IMR-90 (cell line): ENCODE data around the gene NOXA1.

Experiments used
- CTCF ChIP-seq: conservative IDR thresholded peaks from 2 replicates; pipeline ENCODE4 v1.5.1; 2012; ENCODE audit warnings: mild to moderate bottlenecking, low read depth, low read length, improper control_type of control experiment
- MAFK ChIP-seq: IDR thresholded peaks from 2 replicates; pipeline ENCODE4 v1.6.1; 2012; ENCODE audit warnings: low read depth, low read length, improper control_type of control experiment
- MAZ ChIP-seq: IDR thresholded peaks from 2 replicates; pipeline ENCODE4 v1.6.1; 2012; ENCODE audit warnings: low read depth, mild to moderate bottlenecking, low read length, improper control_type of control experiment, moderate library complexity, borderline replicate concordance
- MXI1 ChIP-seq: IDR thresholded peaks from 2 replicates; pipeline ENCODE4 v1.6.1; 2012; ENCODE audit warnings: low read depth, mild to moderate bottlenecking, low read length, moderate library complexity, borderline replicate concordance
- POLR2A ChIP-seq: IDR thresholded peaks from 2 replicates; pipeline ENCODE4 v1.6.1; 2012; ENCODE audit warnings: mild to moderate bottlenecking, low read depth, low read length
- RAD21 ChIP-seq: IDR thresholded peaks from 2 replicates; pipeline ENCODE4 v1.6.1; 2012; ENCODE audit warnings: low read length, improper control_type of control experiment
- RCOR1 ChIP-seq: IDR thresholded peaks from 2 replicates; pipeline ENCODE4 v1.6.1; 2012; ENCODE audit warnings: mild to moderate bottlenecking, low read length, improper control_type of control experiment; ENCODE audit not compliant: insufficient replicate concordance
- RFX5 ChIP-seq: IDR thresholded peaks from 2 replicates; pipeline ENCODE4 v1.8.0; 2012; ENCODE audit warnings: low read depth, mild to moderate bottlenecking, low read length, moderate library complexity
- SMC3 ChIP-seq: fragments of 150-350 bp; IDR thresholded peaks from 2 replicates; pipeline ENCODE4 v1.6.1; 2016; ENCODE audit warnings: low read depth, mild to moderate bottlenecking, antibody characterized with exemption, low read length, moderate library complexity
- USF2 ChIP-seq: fragments of 150-350 bp; IDR thresholded peaks from 2 replicates; pipeline ENCODE4 v1.6.1; 2017; ENCODE audit warnings: mild to moderate bottlenecking, antibody characterized with exemption, low read length, low read depth

- TF ChIP-seq MAZ, result no peak
- TF ChIP-seq RFX5, result no peak
- no peak for TF ChIP-seq CTCF
- TF ChIP-seq MXI1, result no peak
- TF ChIP-seq POLR2A, result no peak
- no peak for TF ChIP-seq USF2
- no peak for TF ChIP-seq MAFK
- TF ChIP-seq SMC3, result no peak
- no peak for TF ChIP-seq RCOR1
- TF ChIP-seq RAD21, result no peak
Measured at GRCh38 chr9:137388589-137389427, 34.4 kb upstream of the NOXA1 start.
